ENCODE data around the gene GON4L.
"Not testable (repeated sequence)": the region's sequence is repeated elsewhere in the genome, so short reads cannot be mapped to it uniquely, and the experiment has no call there.

The GON4L gene

GRCh38 chr1:155873860-155874259, 16.8 kb upstream of the GON4L start:
- DNase-seq, result no peak

- DNase-seq, result no peak
Measured at GRCh38 chr1:155872527-155872926, 15.5 kb upstream of the GON4L start.

- DNase-seq, result no peak
Measured at GRCh38 chr1:155871390-155871789, 14.4 kb upstream of the GON4L start.

- no peak for DNase-seq
Measured at GRCh38 chr1:155867766-155868165, 10.8 kb upstream of the GON4L start.

GRCh38 chr1:155864393-155864792, 7.4 kb upstream of the GON4L start:
- DNase-seq, result no peak

GRCh38 chr1:155861896-155862295, 4.9 kb upstream of the GON4L start:
- no peak for DNase-seq

- DNase-seq, result no peak
Measured at GRCh38 chr1:155860970-155861510, 4.0 kb upstream of the GON4L start.

GRCh38 chr1:155859881-155860871, 3.2 kb upstream of the GON4L start:
- peak; percentile 9 for DNase-seq

- DNase-seq, result peak; percentile 86
Measured at GRCh38 chr1:155859234-155859829, 2.3 kb upstream of the GON4L start, which contains the start of gene SYT11. Gene SYT11 (plus strand): TSS chr1:155859567. CDS start chr1:155859762, 195 bp downstream.

GRCh38 chr1:155858800-155859233, 1.8 kb upstream of the GON4L start:
- DNase-seq, result no peak

GRCh38 chr1:155856257-155856974, 598 bp downstream of the GON4L start:
- no peak for DNase-seq

GRCh38 chr1:155850345-155850744, 6.7 kb downstream of the GON4L start:
- no peak for DNase-seq

GRCh38 chr1:155847823-155848529, 9.0 kb downstream of the GON4L start:
- DNase-seq, result no peak

GRCh38 chr1:155844860-155845421, 12.1 kb downstream of the GON4L start:
- DNase-seq, result no peak

- DNase-seq, result no peak
Measured at GRCh38 chr1:155840386-155840785, 16.6 kb downstream of the GON4L start.

- DNase-seq, result no peak
Measured at GRCh38 chr1:155835548-155835947, 21.5 kb downstream of the GON4L start.

GRCh38 chr1:155834927-155835399, 22.1 kb downstream of the GON4L start:
- not testable (repeated sequence) for DNase-seq

GRCh38 chr1:155834296-155834926, 22.6 kb downstream of the GON4L start:
- no peak for DNase-seq

- no peak for DNase-seq
Measured at GRCh38 chr1:155833665-155834295, 23.2 kb downstream of the GON4L start.

GRCh38 chr1:155831279-155831976, 25.6 kb downstream of the GON4L start:
- DNase-seq, result no peak

All from activated CD4-positive, alpha-beta T cell treated with anti-CD3 and anti-CD28 coated beads for 1 hour (primary cell).